Loucy (cell line): ENCODE measurements around the gene XXYLT1.

Source experiments
- H2AFZ ChIP-seq: fragments of 200-600 bp; sonication (generic); 2 replicates; pipeline ENCODE4 v1.6.0; 2016; ENCODE audit warnings: antibody characterized with exemption, mild to moderate bottlenecking, low read length, moderate library complexity
- H3F3A ChIP-seq: fragments of 200-600 bp; 2 replicates; pipeline ENCODE4 v1.6.0; 2016; ENCODE audit warnings: antibody characterized with exemption, low read depth, mild to moderate bottlenecking
- H3K27me3 ChIP-seq: fragments of 200-600 bp; sonication (generic); 2 replicates; pipeline ENCODE4 v1.6.1; 2014; ENCODE audit warnings: low read length, mild to moderate bottlenecking; ENCODE audit not compliant: insufficient read depth, poor library complexity, severe bottlenecking
- H3K36me3 ChIP-seq: fragments of 200-600 bp; sonication (generic); 2 replicates; pipeline ENCODE4 v1.6.1; 2016; ENCODE audit warnings: low read length; ENCODE audit not compliant: insufficient read depth
- H3K4me1 ChIP-seq: fragments of 200-600 bp; sonication (generic); 2 replicates; pipeline ENCODE4 v1.5.1; 2014; ENCODE audit warnings: low read length, mild to moderate bottlenecking; ENCODE audit not compliant: insufficient read depth, poor library complexity, severe bottlenecking
- H3K4me2 ChIP-seq: fragments of 200-600 bp; sonication (generic); 2 replicates; pipeline ENCODE4 v1.6.0; 2014; ENCODE audit warnings: antibody characterized with exemption, low read length, low read depth, mild to moderate bottlenecking; ENCODE audit not compliant: poor library complexity, severe bottlenecking
- H3K4me3 ChIP-seq: fragments of 200-600 bp; sonication (generic); 2 replicates; pipeline ENCODE4 v1.5.1; 2014; ENCODE audit warnings: low read length, mild to moderate bottlenecking, mixed read lengths; ENCODE audit not compliant: poor library complexity, severe bottlenecking
- H3K79me2 ChIP-seq: fragments of 200-600 bp; sonication (generic); 2 replicates; pipeline ENCODE4 v1.6.1; 2014; ENCODE audit warnings: low read length; ENCODE audit not compliant: insufficient read depth
- H3K9ac ChIP-seq: fragments of 200-600 bp; sonication (generic); 2 replicates; pipeline ENCODE4 v1.6.0; 2014; ENCODE audit warnings: mild to moderate bottlenecking, low read depth, low read length, moderate library complexity; ENCODE audit not compliant: poor library complexity, severe bottlenecking
- H3K9me2 ChIP-seq: fragments of 200-600 bp; sonication (generic); replicated peaks from 2 replicates; pipeline ENCODE4 v1.6.1; 2016; ENCODE audit warnings: low read depth, low read length, mixed read lengths
- H3K9me3 ChIP-seq: fragments of 200-600 bp; sonication (generic); 2 replicates; pipeline ENCODE4 v1.6.1; 2014; ENCODE audit warnings: mild to moderate bottlenecking, antibody characterized with exemption, low read length, low read depth; ENCODE audit not compliant: insufficient read depth
- H4K20me1 ChIP-seq: fragments of 200-600 bp; sonication (generic); 2 replicates; pipeline ENCODE4 v1.6.0; 2014; ENCODE audit warnings: antibody characterized with exemption, low read length, mild to moderate bottlenecking; ENCODE audit not compliant: insufficient read depth, poor library complexity, severe bottlenecking
- EZH2phosphoT487 ChIP-seq: fragments of 200-600 bp; IDR thresholded peaks from 2 replicates; pipeline ENCODE4 v1.6.1; 2018; ENCODE audit warnings: antibody characterized with exemption, mild to moderate bottlenecking, moderate library complexity, borderline replicate concordance
- TF ChIP-seq, protein P1 (sequence below): fragments of 200-600 bp; sonication (generic); conservative IDR thresholded peaks from 2 replicates; pipeline ENCODE4 v1.5.1; 2014; ENCODE audit warnings: mild to moderate bottlenecking, antibody characterized with exemption, low read length

XXYLT1 gene

GRCh38 chr3:195175076-195175475 is 95.9 kb downstream of the XXYLT1 start:
- no peak overlapping the region for H3K4me2 ChIP-seq
- H3K9ac ChIP-seq: no peak overlapping the region
- no peaks in the 10 kb centered on the region for H3K9me2 ChIP-seq
- no peaks in the 10 kb centered on the region for H4K20me1 ChIP-seq
- peaks cover 10% of the 10 kb centered on the region; the same call in 1 of the 2 replicates for H3K36me3 ChIP-seq
- no peaks in the 10 kb centered on the region for H3K9me3 ChIP-seq
- peaks cover 8% of the 10 kb centered on the region; the same call in 1 of the 2 replicates for H3K79me2 ChIP-seq
- no peak overlapping the region for H3K4me3 ChIP-seq
- TF ChIP-seq EZH2phosphoT487: no peak
- TF ChIP-seq, protein P1, sequence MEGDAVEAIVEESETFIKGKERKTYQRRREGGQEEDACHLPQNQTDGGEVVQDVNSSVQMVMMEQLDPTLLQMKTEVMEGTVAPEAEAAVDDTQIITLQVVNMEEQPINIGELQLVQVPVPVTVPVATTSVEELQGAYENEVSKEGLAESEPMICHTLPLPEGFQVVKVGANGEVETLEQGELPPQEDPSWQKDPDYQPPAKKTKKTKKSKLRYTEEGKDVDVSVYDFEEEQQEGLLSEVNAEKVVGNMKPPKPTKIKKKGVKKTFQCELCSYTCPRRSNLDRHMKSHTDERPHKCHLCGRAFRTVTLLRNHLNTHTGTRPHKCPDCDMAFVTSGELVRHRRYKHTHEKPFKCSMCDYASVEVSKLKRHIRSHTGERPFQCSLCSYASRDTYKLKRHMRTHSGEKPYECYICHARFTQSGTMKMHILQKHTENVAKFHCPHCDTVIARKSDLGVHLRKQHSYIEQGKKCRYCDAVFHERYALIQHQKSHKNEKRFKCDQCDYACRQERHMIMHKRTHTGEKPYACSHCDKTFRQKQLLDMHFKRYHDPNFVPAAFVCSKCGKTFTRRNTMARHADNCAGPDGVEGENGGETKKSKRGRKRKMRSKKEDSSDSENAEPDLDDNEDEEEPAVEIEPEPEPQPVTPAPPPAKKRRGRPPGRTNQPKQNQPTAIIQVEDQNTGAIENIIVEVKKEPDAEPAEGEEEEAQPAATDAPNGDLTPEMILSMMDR: no peak
- H3K27me3 ChIP-seq: no peaks in the 10 kb centered on the region
- no peaks in the 10 kb centered on the region for H3F3A ChIP-seq
- no peak overlapping the region for H2AFZ ChIP-seq
- peaks cover 12% of the 10 kb centered on the region for H3K4me1 ChIP-seq

DNA sequence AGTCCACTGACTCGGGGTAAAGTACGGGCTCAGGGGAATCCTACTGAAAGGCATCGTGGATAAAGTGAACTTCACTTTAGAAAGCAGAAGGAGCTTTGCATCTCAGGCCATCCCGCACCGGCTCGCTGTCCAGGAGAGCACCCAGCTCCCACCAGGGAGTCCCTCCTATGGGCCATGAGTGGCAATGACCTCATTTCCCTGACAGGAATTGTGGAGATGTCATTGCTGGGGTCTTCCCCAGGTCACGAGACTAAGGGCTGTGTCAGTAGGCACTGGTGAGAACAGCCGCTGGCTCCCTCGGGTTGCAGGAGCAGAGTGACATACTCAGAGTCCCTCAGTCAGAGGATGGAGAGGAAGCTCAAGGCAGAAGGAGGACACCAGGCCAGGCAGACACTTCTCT is 97.3 kb downstream of the XXYLT1 start:
- Histone ChIP-seq H3K4me2 (no peak overlapping the region), H2AFZ (no peak overlapping the region), H3K9me2 (no peaks in the 10 kb centered on the region), H3F3A (no peaks in the 10 kb centered on the region), H4K20me1 (no peaks in the 10 kb centered on the region), H3K79me2 (peaks cover 1% of the 10 kb centered on the region; the same call in 1 of the 2 replicates), H3K9ac (no peak overlapping the region), H3K4me1 (peaks cover 11% of the 10 kb centered on the region), H3K27me3 (no peaks in the 10 kb centered on the region), H3K4me3 (no peak overlapping the region), H3K36me3 (peaks cover 10% of the 10 kb centered on the region; the same call in 1 of the 2 replicates), H3K9me3 (no peaks in the 10 kb centered on the region)
- TF ChIP-seq, protein P1: no peak
- no peak for TF ChIP-seq EZH2phosphoT487

DNA sequence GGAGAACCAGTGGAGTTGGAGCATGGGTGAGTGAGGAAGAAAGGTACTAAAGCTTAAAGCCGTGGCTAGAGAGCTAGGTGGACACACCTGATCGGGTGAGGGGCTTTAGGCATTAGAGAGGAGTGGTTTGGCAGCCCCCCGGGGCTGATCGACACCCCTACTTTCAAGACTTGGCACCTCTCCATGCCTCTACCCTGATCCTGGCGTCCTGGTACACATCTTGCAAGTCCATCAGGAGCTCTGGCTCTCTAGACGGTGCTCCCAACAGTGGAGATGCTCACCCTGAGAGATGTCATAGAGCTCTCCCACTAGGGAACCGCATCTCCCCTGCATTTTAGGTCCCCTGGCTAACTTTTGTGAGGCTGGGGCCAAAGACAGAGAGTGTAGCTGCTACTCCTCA is 98.1 kb downstream of the XXYLT1 start:
- H3K4me3 ChIP-seq: no peak overlapping the region
- H3K9me2 ChIP-seq: no peaks in the 10 kb centered on the region
- TF ChIP-seq EZH2phosphoT487: no peak
- TF ChIP-seq, protein P1: no peak
- no peak overlapping the region for H3K4me2 ChIP-seq
- H2AFZ ChIP-seq: no peak overlapping the region
- H3K4me1 ChIP-seq: peaks cover 11% of the 10 kb centered on the region
- H3K79me2 ChIP-seq: peaks cover 7% of the 10 kb centered on the region; the same call in 1 of the 2 replicates
- no peaks in the 10 kb centered on the region for H4K20me1 ChIP-seq
- no peaks in the 10 kb centered on the region for H3K9me3 ChIP-seq
- H3K27me3 ChIP-seq: no peaks in the 10 kb centered on the region
- peaks cover 10% of the 10 kb centered on the region; the same call in 1 of the 2 replicates for H3K36me3 ChIP-seq
- no peaks in the 10 kb centered on the region for H3F3A ChIP-seq
- H3K9ac ChIP-seq: no peak overlapping the region
